Natural killer cell (primary cell): ENCODE results near the gene CFAP92. TPM values are rescaled to one million over a fixed set of nuclear protein-coding genes. Genes with fewer than 3 reads are reported as not detected.

Experiments used
- ATAC-seq, 3 donors: fragments of 150-1000 bp in 2 of 3; fragments of 200-7000 bp in 1 of 3; cut with Tn5 transposase; 1 replicate in 1 of 3; 2 replicates in 2 of 3; pipeline ENCODE4 v1.10.0; 2021; ENCODE audit warnings: mild to moderate bottlenecking in 2 of 3, moderate library complexity in 2 of 3
- DNase-seq, 2 donors: peaks; one replicate each; pipeline versions ENCODE4 v3.0.0 to v3.0.0-alpha.2; 2013 to 2021; ENCODE audit warnings: mixed read lengths in 1 of 2
- H3K27ac ChIP-seq: one replicate; pipeline ENCODE4 v1.5.1; 2013; ENCODE audit warnings: mild to moderate bottlenecking, low read length
- H3K27me3 ChIP-seq: one replicate; pipeline ENCODE4 v1.6.1; 2013; ENCODE audit warnings: low read length; ENCODE audit not compliant: control insufficient read depth, insufficient read depth
- H3K36me3 ChIP-seq: one replicate; pipeline ENCODE4 v1.6.1; 2013; ENCODE audit warnings: low read length; ENCODE audit not compliant: control insufficient read depth, insufficient read depth
- H3K4me1 ChIP-seq: one replicate; pipeline ENCODE4 v1.6.1; 2013; ENCODE audit warnings: low read length; ENCODE audit not compliant: control insufficient read depth, insufficient read depth
- H3K4me3 ChIP-seq: one replicate; pipeline ENCODE4 v1.5.1; 2013; ENCODE audit warnings: low read length
- H3K9me3 ChIP-seq: one replicate; pipeline ENCODE4 v1.6.1; 2013; ENCODE audit warnings: low read length; ENCODE audit not compliant: control insufficient read depth, insufficient read depth
- H3K27ac Mint-ChIP-seq, 2 donors: one replicate each; pipeline ENCODE4 v1.8.0; 2022; ENCODE audit warnings: mild to moderate bottlenecking in 2 of 2, mixed read lengths in 2 of 2, moderate library complexity in 1 of 2
- H3K27me3 Mint-ChIP-seq, 2 donors: one replicate each; pipeline ENCODE4 v1.8.0; 2022; ENCODE audit warnings: low read depth in 2 of 2, mixed read lengths in 2 of 2
- H3K36me3 Mint-ChIP-seq: one replicate; pipeline ENCODE4 v1.8.0; 2022; ENCODE audit warnings: mixed read lengths
- H3K4me1 Mint-ChIP-seq, 2 donors: one replicate each; pipeline ENCODE4 v1.8.0; 2022; ENCODE audit warnings: mixed read lengths in 2 of 2
- H3K4me3 Mint-ChIP-seq: one replicate; pipeline ENCODE4 v1.8.0; 2022; ENCODE audit warnings: mild to moderate bottlenecking, moderate library complexity, mixed read lengths
- H3K9me3 Mint-ChIP-seq, 2 donors: one replicate each; pipeline ENCODE4 v1.8.0; 2022; ENCODE audit warnings: mixed read lengths in 2 of 2
- WGBS: methylation state at CpG from one replicate; pipeline ENCODE4 v1.1.7; 2013; ENCODE audit warnings: missing lambda C conversion rate; ENCODE audit not compliant: insufficient coverage; 5-methylcytosine and 5-hydroxymethylcytosine counted together
- intact Hi-C: fragments of 100-400 bp; cut with micrococcal nuclease; formaldehyde crosslinking; loops from one replicate; pipeline ENCODE4 v1.14.2; 2022
- total RNA-seq, 4 donors: library from RNA; stranded (reverse); fragments of 120-200 nt in 1 of 4; gene quantifications; one replicate each; pipeline versions ENCODE4 v1.2.3 to v1.2.4, GENCODE V29; 2013 to 2022
- TF ChIP-seq, protein P1 (sequence below): fragments of 200-600 bp; IDR thresholded peaks from one replicate; pipeline ENCODE4 v1.8.0; 2022; ENCODE audit warnings: antibody characterized with exemption

The CFAP92 gene
- total RNA-seq, 3 donors from 2014 or later (not counting 1 experiment from before 2014, with no cell fraction given): 0.26 to 0.43 (median 0.41) TPM

DNA sequence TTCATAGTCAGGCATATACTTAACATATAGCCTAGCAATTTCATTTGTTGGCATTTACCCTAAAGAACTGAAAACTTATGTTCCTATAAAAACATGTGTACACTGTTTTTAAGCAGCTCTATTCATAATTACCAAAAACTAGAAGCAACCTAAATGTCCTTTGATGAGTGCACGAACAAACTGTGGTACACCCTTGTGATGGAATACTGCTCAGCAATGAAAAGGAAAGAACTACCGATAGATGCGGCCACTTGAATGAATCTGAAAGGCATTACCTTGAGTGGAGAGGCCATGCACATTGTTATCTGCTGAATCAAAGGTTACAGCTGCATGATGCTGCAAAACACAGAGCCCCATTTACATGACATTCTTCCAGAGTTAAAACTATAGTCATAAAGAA is 44.7 kb downstream of the CFAP92 start:
- Mint-ChIP-seq H3K4me1 (no peaks in the 10 kb centered on the region), H3K4me3 (no peak overlapping the region), H3K9me3 (no peaks in the 10 kb centered on the region), H3K36me3 (no peaks in the 10 kb centered on the region), H3K27me3 (peaks cover 0 to 8% of the 10 kb centered on the region in 2 donors), H3K27ac (no peak overlapping the region)
- Histone ChIP-seq H3K27ac (no peak overlapping the region), H3K36me3 (no peaks in the 10 kb centered on the region), H3K27me3 (no peaks in the 10 kb centered on the region), H3K4me1 (no peaks in the 10 kb centered on the region), H3K9me3 (no peaks in the 10 kb centered on the region), H3K4me3 (no peak overlapping the region)
- ATAC-seq: no peak
- intact Hi-C loops: no loop called here
- TF ChIP-seq, protein P1, sequence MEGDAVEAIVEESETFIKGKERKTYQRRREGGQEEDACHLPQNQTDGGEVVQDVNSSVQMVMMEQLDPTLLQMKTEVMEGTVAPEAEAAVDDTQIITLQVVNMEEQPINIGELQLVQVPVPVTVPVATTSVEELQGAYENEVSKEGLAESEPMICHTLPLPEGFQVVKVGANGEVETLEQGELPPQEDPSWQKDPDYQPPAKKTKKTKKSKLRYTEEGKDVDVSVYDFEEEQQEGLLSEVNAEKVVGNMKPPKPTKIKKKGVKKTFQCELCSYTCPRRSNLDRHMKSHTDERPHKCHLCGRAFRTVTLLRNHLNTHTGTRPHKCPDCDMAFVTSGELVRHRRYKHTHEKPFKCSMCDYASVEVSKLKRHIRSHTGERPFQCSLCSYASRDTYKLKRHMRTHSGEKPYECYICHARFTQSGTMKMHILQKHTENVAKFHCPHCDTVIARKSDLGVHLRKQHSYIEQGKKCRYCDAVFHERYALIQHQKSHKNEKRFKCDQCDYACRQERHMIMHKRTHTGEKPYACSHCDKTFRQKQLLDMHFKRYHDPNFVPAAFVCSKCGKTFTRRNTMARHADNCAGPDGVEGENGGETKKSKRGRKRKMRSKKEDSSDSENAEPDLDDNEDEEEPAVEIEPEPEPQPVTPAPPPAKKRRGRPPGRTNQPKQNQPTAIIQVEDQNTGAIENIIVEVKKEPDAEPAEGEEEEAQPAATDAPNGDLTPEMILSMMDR: no peak
- 96% methylated on average over 3 of the region's 3 CpGs for WGBS
- DNase-seq: no peak

DNA sequence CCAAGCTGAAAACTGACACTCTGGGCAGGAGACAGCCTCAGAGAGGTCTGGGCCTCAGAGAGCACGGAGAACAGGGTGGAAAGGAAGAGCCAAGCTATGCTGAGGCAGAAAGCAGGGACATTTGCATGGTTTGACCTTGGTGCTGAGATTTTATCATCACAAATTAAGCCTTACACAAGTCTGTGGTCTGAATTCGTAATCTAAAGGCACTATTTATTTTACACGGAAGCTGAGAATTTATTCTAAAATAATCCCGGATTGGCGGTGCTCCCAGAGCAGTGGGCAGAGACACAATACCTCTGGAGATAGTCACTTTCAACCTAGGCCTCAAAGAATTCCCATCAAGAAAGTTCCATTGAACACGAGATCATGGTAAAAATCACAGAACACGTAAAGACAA is 47.5 kb downstream of the CFAP92 start:
- intact Hi-C loops: no loop called here
- Mint-ChIP-seq H3K9me3 (no peaks in the 10 kb centered on the region), H3K4me1 (no peaks in the 10 kb centered on the region), H3K27me3 (peaks cover 0 to 11% of the 10 kb centered on the region in 2 donors), H3K27ac (no peak overlapping the region), H3K4me3 (no peak overlapping the region), H3K36me3 (no peaks in the 10 kb centered on the region)
- DNase-seq: no peak
- Histone ChIP-seq H3K36me3 (no peaks in the 10 kb centered on the region), H3K4me1 (no peaks in the 10 kb centered on the region), H3K9me3 (no peaks in the 10 kb centered on the region), H3K4me3 (no peak overlapping the region), H3K27me3 (no peaks in the 10 kb centered on the region), H3K27ac (no peak overlapping the region)
- WGBS: 91% methylated on average over 7 of the region's 7 CpGs
- TF ChIP-seq, protein P1: no peak
- no peak for ATAC-seq

DNA sequence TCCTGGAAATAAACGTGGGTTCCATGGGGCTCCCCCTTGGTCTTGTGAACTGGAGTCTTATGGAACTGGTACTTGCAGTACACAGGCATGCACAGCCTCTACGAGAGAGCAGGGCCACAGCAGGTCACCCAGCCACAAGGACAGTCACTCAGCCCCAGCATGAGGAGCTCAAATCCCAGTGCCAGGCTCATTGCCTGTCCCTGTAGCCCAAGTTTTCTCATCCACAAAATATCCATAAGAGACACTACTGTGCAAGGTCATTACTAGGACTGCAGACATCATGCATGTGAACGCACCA is 48.0 kb downstream of the CFAP92 start:
- Mint-ChIP-seq H3K4me1 (no peaks in the 10 kb centered on the region), H3K27ac (no peak overlapping the region), H3K9me3 (no peaks in the 10 kb centered on the region), H3K4me3 (no peak overlapping the region), H3K36me3 (no peaks in the 10 kb centered on the region), H3K27me3 (peaks cover 0 to 11% of the 10 kb centered on the region in 2 donors)
- no peak overlapping the region for H3K27ac ChIP-seq
- H3K4me3 ChIP-seq: no peak overlapping the region
- ATAC-seq (no peak), DNase-seq (no peak)
- intact Hi-C loops: no loop called here
- H3K9me3 ChIP-seq: no peaks in the 10 kb centered on the region
- H3K4me1 ChIP-seq: no peaks in the 10 kb centered on the region
- TF ChIP-seq, protein P1: no peak
- WGBS: 84% methylated on average over 3 of the region's 3 CpGs
- H3K27me3 ChIP-seq: no peaks in the 10 kb centered on the region
- no peaks in the 10 kb centered on the region for H3K36me3 ChIP-seq

DNA sequence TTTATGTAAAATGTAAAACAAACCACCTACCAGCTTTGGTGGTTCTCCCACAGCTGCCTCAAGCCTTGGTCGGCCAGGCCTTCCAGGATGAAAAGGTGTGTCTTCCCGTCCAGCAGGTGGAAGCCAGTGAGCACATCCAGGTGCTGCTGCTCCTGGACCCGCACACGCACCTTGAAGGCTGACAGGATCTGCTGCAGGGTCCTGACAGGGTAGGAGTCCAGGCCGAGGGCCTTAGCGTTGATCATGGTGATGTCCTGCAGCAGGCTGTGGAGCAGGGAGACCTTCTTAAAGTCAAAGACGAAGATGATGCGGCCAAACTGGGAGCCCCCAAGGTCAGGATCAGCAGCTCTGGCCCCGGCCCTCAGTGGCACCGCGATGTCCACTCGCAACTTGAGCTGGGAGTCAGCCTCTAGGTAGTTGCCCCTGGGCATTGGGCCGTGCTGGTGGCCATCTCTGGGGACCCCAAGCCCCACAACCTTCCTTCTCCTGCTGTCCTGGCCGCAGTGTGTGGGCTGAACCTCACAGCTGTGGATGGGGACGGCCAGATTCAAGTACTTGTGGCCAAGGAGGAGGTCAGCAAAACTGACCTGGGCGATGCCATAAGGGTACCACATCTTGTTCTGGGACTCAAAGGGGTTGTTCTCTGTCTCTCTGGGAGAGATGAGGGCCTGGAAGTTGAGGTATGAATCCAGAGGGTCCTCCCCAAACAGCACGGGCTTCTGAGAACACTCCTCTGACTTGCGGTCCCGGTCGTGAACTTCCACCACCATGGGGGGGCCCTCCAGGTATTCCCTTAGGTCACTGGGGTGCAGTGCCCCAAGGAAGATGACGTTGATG is 48.6 kb downstream of the CFAP92 start:
- H3K4me1 ChIP-seq: no peaks in the 10 kb centered on the region
- H3K9me3 ChIP-seq: no peaks in the 10 kb centered on the region
- intact Hi-C loops: no loop called here
- H3K27me3 ChIP-seq: no peaks in the 10 kb centered on the region
- TF ChIP-seq, protein P1: no peak
- Mint-ChIP-seq H3K9me3 (no peaks in the 10 kb centered on the region), H3K36me3 (no peaks in the 10 kb centered on the region), H3K4me1 (no peaks in the 10 kb centered on the region), H3K4me3 (no peak overlapping the region), H3K27me3 (peaks cover 0 to 11% of the 10 kb centered on the region in 2 donors), H3K27ac (no peak overlapping the region)
- 89% methylated on average over 21 of the region's 21 CpGs for WGBS
- DNase-seq (no peak), ATAC-seq (no peak)
- H3K27ac ChIP-seq: no peak overlapping the region
- H3K4me3 ChIP-seq: no peak overlapping the region
- no peaks in the 10 kb centered on the region for H3K36me3 ChIP-seq
